MM.1S (cell line): Measurements from ENCODE around the gene KIR3DL3.
"Not testable (repeated sequence)": the region's sequence is repeated elsewhere in the genome, so short reads cannot be mapped to it uniquely, and the experiment has no call there.

ENCODE experiments used
- DNase-seq: peaks from one replicate; pipeline ENCODE4 v3.0.0-alpha.2; 2015
- H2AFZ ChIP-seq: fragments of 300-600 bp; sonication (generic); 2 replicates; pipeline ENCODE4 v1.6.0; 2016; ENCODE audit warnings: antibody characterized with exemption, low read length
- H3F3A ChIP-seq: fragments of 300-600 bp; sonication (generic); 2 replicates; pipeline ENCODE4 v1.6.1; 2016; ENCODE audit warnings: mild to moderate bottlenecking, antibody characterized with exemption, low read length, moderate library complexity, mixed read lengths; ENCODE audit not compliant: insufficient read depth
- H3K27ac ChIP-seq: fragments of 300-600 bp; sonication (generic); 2 replicates; pipeline ENCODE4 v1.5.1; 2016; ENCODE audit warnings: mild to moderate bottlenecking, low read length
- H3K27me3 ChIP-seq: fragments of 300-600 bp; sonication (generic); replicated peaks from 2 replicates; pipeline ENCODE4 v1.6.0; 2016; ENCODE audit warnings: low read length; ENCODE audit not compliant: insufficient read depth
- H3K36me3 ChIP-seq: fragments of 300-600 bp; sonication (generic); replicated peaks from 2 replicates; pipeline ENCODE4 v1.6.1; 2016; ENCODE audit warnings: mild to moderate bottlenecking, low read length, mixed read lengths; ENCODE audit not compliant: insufficient read depth
- H3K4me1 ChIP-seq: fragments of 300-600 bp; sonication (generic); 2 replicates; pipeline ENCODE4 v1.6.1; 2016; ENCODE audit warnings: low read length, mixed read lengths
- H3K4me2 ChIP-seq: fragments of 300-600 bp; sonication (generic); 2 replicates; pipeline ENCODE4 v1.6.0; 2016; ENCODE audit warnings: low read depth, low read length
- H3K4me3 ChIP-seq: fragments of 300-600 bp; sonication (generic); 2 replicates; pipeline ENCODE4 v1.5.1; 2016; ENCODE audit warnings: low read length, mixed read lengths
- H3K79me2 ChIP-seq: fragments of 300-600 bp; sonication (generic); 2 replicates; pipeline ENCODE4 v1.6.1; 2016; ENCODE audit warnings: mixed run types, low read length, mixed read lengths
- H3K9ac ChIP-seq: fragments of 300-600 bp; sonication (generic); 2 replicates; pipeline ENCODE4 v1.6.1; 2016; ENCODE audit warnings: low read length, mixed read lengths
- H3K9me2 ChIP-seq: fragments of 300-600 bp; sonication (generic); replicated peaks from 2 replicates; pipeline ENCODE4 v1.6.1; 2016; ENCODE audit warnings: mild to moderate bottlenecking, low read length, mixed read lengths; ENCODE audit not compliant: insufficient read depth
- H3K9me3 ChIP-seq: fragments of 300-600 bp; sonication (generic); replicated peaks from 2 replicates; pipeline ENCODE4 v1.6.1; 2016; ENCODE audit warnings: mild to moderate bottlenecking, low read length, mixed read lengths; ENCODE audit not compliant: insufficient read depth
- H4K20me1 ChIP-seq: fragments of 300-600 bp; sonication (generic); 2 replicates; pipeline ENCODE4 v1.6.1; 2016; ENCODE audit warnings: mild to moderate bottlenecking, low read length, moderate library complexity, mixed read lengths; ENCODE audit not compliant: insufficient read depth

Gene KIR3DL3

GRCh38 chr19:54770511-54770910, 46.3 kb downstream of the KIR3DL3 start:
- H3K4me2 ChIP-seq, H3K4me1 ChIP-seq, H3K4me3 ChIP-seq, H2AFZ ChIP-seq, H4K20me1 ChIP-seq, H3K36me3 ChIP-seq, H3K9ac ChIP-seq, H3K27ac ChIP-seq, H3F3A ChIP-seq, H3K79me2 ChIP-seq, H3K9me3 ChIP-seq, DNase-seq, H3K9me2 ChIP-seq, H3K27me3 ChIP-seq: not testable (repeated sequence)

GRCh38 chr19:54771018-54771960, 47.0 kb downstream of the KIR3DL3 start:
- not testable (repeated sequence) for H3K27me3 ChIP-seq, H3K36me3 ChIP-seq, DNase-seq, H4K20me1 ChIP-seq, H3K79me2 ChIP-seq, H3F3A ChIP-seq, H3K4me2 ChIP-seq, H3K27ac ChIP-seq, H3K4me1 ChIP-seq, H3K9ac ChIP-seq, H2AFZ ChIP-seq, H3K9me2 ChIP-seq, H3K4me3 ChIP-seq, H3K9me3 ChIP-seq

GRCh38 chr19:54772666-54773065, 48.4 kb downstream of the KIR3DL3 start:
- not testable (repeated sequence) for H3K9me3 ChIP-seq, H4K20me1 ChIP-seq, H2AFZ ChIP-seq, H3K36me3 ChIP-seq, H3K9ac ChIP-seq, H3F3A ChIP-seq, H3K4me3 ChIP-seq, DNase-seq, H3K4me2 ChIP-seq, H3K79me2 ChIP-seq, H3K9me2 ChIP-seq, H3K27me3 ChIP-seq, H3K27ac ChIP-seq, H3K4me1 ChIP-seq

- H3K4me3 ChIP-seq, H3K27ac ChIP-seq, H3K4me2 ChIP-seq, H3K9me3 ChIP-seq, H3K4me1 ChIP-seq, H3K79me2 ChIP-seq, H2AFZ ChIP-seq, H4K20me1 ChIP-seq, H3K36me3 ChIP-seq, DNase-seq, H3K9me2 ChIP-seq, H3F3A ChIP-seq, H3K9ac ChIP-seq: not testable (repeated sequence)
- peaks cover 16% of the 10 kb centered on the region for H3K27me3 ChIP-seq
Observed at GRCh38 chr19:54775095-54775815, 51.0 kb downstream of the KIR3DL3 start.

- not testable (repeated sequence) for H3K9ac ChIP-seq, H3K9me3 ChIP-seq
Observed at GRCh38 chr19:54775830-54776229, 51.6 kb downstream of the KIR3DL3 start.

GRCh38 chr19:54777851-54778250, 53.6 kb downstream of the KIR3DL3 start:
- not testable (repeated sequence) for H3K27ac ChIP-seq, DNase-seq, H3K79me2 ChIP-seq, H3K9me2 ChIP-seq, H3K4me1 ChIP-seq, H2AFZ ChIP-seq, H3K4me3 ChIP-seq, H3K36me3 ChIP-seq, H4K20me1 ChIP-seq, H3K4me2 ChIP-seq, H3F3A ChIP-seq, H3K9ac ChIP-seq, H3K9me3 ChIP-seq
- H3K27me3 ChIP-seq: peaks cover 14% of the 10 kb centered on the region

More at GRCh38 chr19:54775830-54776229, 51.6 kb downstream of the KIR3DL3 start:
- not testable (repeated sequence) for H3F3A ChIP-seq, H3K9me2 ChIP-seq, DNase-seq, H3K4me2 ChIP-seq, H3K79me2 ChIP-seq, H3K27ac ChIP-seq, H4K20me1 ChIP-seq, H3K36me3 ChIP-seq, H3K4me1 ChIP-seq, H3K4me3 ChIP-seq, H2AFZ ChIP-seq
- H3K27me3 ChIP-seq: peaks cover 16% of the 10 kb centered on the region

GRCh38 chr19:54778896-54779295, 54.7 kb downstream of the KIR3DL3 start:
- H3K27me3 ChIP-seq: peaks cover 14% of the 10 kb centered on the region
- H3K9me2 ChIP-seq: not testable (repeated sequence)

More at GRCh38 chr19:54778896-54779295, 54.7 kb downstream of the KIR3DL3 start:
- H4K20me1 ChIP-seq, H3K4me1 ChIP-seq, H3K9ac ChIP-seq, H3K9me3 ChIP-seq, H2AFZ ChIP-seq, DNase-seq, H3K36me3 ChIP-seq, H3K4me2 ChIP-seq, H3F3A ChIP-seq, H3K4me3 ChIP-seq, H3K79me2 ChIP-seq, H3K27ac ChIP-seq: not testable (repeated sequence)
